ENCODE measurements around the gene ARL5C.

GRCh38 chr17:39158623-39159022 lies 7.3 kb downstream of the ARL5C start:
- no peak for TF ChIP-seq CTCF (IDR thresholded peaks at IDR 0.05)
- TF ChIP-seq POLR2AphosphoS5 (IDR thresholded peaks at IDR 0.05), result no peak
